HS-27A (cell line): ENCODE data around the gene NTM.
"Not testable (repeated sequence)": the region's sequence is repeated elsewhere in the genome, so short reads cannot be mapped to it uniquely, and the experiment has no call there.

Source experiments
- DNase-seq: peaks from one replicate; pipeline ENCODE4 v3.0.0-alpha.2; 2012; ENCODE audit warnings: low read depth, missing footprints

Gene NTM

DNA sequence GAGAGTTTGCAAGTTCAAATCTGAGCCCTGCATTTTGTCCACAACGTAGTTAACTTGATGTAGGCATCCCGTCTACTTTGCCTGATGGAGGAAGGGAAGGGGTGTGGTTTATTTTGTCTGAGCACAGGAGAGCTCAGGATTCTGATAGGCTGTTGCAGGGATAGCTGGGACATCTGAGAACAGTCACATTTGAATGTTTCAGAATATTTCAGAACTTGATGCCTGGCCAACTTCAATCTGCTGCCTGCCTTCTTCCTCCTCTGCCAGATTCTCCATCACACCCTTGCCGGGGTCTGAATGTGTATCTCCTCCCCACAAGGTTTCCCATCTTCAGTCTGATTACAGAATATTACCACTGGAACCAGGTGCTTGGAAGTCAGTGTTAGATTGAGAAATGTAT is 51.6 kb downstream of the NTM start:
- no peak for DNase-seq

DNA sequence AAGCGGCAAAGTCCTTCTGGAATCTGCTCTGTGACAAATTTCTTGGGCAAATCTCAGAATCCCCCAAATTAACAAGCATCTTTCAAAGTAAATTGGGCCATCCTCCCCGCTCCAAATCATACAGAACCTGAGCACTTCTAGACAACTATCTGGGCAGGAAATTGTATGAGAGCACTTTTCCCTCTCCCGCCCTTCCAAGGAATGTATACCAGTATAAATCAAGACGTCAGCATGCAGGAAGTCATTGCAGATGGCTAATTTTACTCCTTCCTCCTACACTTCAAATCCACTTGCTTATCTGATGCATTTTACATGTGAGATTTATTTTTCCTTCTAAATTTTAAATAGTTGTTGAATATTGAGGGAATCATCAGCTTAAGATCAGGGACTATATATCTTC is 52.1 kb downstream of the NTM start:
- DNase-seq, result no peak

DNA sequence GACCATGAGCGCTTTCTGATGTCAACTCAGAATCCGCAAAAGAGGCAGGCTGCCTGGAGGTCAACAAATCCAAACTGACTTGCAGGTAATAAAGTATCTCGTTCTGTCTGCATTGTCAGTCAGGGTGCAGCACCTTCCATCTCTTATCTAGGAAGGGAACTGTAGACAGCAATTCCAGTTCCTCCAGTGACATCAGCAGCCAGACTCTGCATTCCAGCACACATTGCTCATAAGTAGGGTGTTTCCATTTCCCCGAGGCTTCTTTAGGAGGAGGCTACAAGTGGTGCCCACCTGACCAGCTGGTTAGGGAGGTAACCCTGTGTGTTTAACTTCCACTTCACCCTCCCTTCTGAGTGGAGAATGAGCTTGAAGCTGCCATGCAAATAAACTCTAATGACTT is 53.3 kb downstream of the NTM start:
- DNase-seq, result no peak

DNA sequence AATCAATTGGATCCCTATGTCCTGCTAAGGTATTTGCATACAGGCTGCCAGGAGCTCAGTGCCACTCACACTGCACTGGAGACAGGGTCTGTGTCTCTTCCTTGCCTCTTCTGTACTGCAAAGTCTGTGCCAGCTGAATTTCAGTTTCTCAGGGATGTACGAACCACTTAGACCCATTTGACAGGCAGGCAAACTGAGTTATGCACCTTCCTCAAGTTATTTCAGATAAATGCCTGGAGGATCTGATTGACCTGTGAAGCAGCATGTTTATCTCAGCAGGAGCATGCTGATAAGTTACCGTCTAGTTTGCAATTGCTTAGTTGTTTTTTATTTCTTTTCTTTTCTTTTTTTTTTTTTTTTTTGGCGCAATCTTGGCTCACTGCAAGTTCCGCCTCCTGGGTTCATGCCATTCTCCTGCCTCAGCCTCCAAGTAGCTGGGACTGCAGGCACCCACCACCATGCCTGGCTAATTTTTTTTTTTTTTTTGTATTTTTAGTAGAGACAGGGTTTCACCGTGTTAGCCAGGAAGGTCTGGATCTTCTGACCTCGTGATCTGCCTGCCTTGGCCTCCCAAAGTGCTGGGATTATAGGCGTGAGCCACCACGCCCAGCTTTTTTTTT is 54.0 kb downstream of the NTM start:
- DNase-seq, result not testable (repeated sequence)

DNA sequence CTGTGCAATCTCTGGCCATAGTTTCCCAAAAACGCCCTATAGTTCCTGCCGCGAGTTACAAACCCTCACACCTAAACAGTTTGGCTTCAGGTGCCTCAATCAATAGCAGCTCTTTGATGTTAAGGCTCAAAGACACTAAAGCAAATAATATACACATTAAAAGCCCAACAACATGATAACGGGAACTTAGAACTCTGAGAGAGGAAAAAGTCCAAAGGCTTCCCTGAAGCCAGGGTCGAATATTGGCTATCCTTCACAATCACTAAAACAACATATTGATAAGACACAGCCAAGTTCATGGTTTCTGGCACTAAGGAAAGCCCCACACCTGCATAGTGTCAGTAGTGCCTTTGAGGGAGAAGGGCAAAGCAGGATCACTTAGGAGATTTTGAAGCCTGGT is 54.9 kb downstream of the NTM start:
- DNase-seq, result no peak

DNA sequence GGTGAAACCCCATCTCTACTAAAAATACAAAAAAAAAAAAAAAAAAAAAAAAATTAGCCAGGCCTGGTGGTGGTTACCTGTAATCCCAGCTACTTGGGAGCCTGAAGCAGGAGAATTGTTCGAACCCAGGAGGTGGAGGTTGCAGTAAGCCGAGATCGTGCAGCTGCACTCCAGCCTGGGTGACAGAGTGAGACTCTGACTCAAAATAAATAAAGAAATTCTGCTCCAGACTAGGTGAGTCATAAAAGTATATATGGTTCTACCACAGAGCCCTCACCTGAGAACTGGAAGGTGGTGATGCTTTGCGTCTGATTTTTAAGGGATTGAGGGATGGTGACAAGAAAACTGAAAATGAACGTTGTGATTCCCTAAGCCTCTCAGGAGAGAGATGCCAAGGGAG is 58.4 kb downstream of the NTM start:
- no peak for DNase-seq

DNA sequence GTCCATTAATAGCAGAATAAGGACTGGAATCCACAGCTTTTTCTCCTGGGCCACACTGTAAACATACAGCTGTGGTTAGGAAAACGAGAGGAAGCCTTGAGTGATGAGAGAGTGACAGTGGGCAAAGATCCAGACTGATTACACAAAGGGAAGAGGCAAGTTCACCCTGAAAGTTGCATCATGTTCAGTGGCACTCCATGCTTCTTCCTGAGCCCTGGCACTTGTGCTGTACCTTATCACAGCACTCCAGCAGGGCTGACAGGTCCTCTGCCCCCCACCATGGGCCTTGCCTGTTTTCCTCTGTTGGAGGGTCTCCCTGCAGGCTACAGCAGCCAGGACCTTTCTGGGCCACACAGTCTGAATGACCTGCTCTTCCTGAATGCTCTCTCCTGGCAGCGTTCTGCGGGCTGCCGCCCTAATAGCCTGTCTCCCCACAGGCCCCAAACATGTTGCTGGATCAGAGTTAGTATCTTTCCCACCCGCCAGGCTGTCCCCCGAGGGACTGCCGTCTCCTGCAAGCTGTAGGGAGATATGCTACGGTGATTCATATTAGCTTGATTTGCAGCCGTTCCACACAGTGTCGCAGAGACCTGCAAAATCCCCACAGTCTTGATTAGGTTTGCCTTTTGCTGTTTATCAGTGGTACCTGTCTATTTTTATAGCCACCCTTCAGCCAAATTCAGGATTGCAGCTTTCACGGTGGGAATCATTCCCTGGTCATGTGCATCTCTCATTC is 60.2 kb downstream of the NTM start:
- DNase-seq, result no peak

DNA sequence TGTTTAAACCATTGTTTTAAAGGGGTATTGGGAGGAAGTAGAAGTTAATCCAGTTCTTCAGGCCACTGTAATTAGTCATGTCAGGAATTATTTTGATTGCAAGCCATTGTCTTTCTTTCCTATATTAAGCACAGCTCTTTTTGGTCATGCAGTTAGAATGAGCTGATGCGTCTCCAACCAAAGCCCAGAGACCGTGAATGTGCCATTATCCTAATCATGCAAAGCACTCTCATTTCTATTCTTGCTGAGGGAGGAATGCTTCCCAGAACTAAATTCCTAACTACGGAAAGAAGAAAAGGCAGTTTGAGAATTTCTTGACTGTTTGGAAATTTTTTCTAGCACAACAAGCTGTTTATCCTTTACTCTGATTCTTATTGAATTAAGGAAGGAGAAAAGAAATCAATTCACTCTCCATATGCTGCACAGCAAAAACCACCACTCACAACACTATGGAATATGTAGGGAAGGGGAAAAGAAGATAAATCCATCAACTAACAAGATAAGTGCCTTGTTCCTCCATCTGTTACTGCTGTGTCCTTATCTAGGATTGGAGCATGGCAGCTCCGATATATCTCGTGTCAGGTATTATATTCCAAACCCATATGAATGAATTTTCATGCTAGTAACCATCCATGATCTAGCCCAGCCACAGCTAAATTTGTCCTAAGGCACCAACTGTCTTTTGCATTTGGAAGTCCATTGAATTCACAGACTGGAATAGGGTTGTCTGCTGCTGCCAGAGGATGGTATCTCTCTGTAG is 70.8 kb downstream of the NTM start:
- DNase-seq, result no peak

DNA sequence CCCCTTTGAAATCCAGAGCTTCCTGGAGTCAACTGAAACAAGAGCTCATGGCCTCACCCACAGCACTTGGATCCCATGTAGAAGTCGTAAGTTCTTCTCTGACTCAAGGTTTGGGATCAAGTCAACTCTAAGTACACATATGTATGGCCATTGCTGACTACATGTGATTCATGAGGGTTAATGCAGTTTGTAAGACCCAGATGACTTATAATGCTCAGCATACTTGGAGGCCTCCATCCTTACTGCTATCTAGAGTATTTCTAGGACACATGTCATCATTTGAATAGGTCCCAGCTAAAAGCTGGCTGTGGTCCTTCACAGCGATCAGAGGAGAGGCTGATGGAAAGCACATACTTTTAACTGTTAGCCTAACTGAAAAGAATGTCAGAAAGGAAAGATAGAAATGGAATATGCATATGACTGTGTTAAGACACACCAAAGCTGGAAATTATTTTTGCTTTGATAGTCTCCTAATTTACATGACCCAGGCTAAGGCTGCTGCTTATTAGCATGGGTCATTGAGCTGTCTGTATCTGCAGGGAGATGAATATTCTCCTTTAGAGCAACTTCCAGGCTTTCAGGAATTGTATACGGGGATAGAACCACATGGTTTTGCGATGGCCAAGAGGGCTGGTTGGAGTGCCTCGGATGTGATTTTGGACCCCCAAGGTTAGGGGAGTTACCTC is 76.3 kb downstream of the NTM start:
- no peak for DNase-seq

DNA sequence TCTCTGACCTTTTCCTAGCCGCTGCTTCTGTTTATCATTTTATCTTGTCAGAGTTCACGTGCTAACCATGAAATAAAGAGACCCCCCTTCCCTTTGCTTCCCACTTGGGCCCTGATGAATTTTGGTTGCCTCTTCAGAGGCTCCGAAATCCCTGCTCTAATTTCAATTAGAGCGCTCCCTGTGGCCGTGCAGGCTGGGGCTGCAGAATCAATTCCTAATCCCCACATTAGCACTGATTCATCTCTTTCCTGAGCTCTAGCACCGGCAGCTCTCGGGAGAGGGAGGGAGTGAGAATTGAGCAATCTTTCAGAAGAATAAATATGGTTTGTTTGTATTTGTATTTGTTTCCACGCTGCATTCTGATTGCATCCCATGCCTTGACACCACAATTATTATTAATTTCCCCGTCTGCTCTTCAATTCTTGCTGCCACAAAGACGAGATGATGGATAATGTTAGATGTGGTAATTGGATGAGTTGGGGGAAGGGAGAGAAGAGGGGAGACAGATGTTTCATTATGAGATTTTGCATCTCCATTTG is 76.9 kb downstream of the NTM start:
- DNase-seq, result no peak

DNA sequence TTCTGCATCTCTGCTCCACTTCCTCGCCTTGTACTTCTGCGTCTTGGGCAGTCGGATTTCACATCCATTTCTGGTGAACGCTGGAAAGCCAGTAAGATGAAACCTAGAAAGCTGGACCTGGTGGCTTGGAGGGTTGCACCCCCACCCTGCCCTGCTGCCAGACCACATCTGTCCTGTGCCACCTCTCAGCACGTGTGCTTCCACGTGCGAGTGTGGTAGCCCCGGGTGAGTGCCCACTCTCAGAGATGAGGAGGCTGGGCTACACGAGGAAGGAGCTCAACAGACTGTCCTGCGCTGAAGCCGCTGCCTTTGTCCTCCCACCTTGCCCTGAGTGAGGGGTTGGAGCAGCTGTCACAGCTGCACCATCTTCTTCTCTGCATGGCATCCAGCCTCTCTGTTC is 77.5 kb downstream of the NTM start:
- no peak for DNase-seq

DNA sequence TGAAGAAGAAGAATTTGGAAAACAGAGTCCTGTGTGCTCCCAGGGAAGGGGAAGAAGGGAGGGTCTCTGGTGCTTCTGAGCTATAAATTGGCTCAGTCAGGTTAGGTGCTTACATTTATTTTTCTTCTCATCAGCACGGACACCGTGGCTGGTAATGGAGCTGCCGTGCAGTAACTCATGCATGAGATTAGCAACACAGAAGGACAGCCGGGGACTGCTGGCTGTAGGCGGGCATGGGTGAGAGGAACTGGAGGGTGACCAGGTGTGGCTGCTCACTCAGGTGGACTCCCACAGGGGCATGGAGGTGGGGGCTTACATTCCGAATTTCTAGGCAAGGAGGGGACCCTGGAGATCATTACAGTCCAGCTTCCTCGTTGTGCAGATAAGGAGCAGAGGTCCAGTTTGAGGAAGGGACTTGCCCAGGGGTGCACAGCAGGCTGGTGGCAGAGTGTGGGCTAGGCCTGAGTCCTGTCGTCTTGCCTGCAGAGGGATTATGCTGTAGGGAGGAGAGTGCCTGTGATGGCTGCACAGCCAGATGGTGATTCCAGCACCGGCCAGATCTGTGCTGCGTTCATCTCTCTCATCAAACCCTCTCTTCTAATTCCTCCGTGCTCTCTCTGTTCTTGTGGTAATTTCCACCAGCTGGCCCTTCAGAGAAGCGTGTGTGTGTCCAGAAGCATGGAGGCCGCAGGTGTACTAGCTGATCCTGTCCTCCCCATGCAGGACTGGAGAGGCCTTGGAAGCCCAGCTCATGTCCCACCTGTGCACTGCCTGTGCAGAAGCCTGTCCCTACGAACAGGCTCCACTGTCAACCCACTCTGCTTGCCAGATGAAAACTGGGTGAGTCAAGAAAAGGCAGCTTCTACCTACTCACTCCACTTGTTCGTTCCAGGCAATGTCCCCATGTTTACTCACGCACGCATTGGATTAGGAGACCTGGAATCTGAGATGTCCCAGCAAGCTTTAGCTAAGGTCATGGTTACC is 78.9 kb downstream of the NTM start:
- no peak for DNase-seq

DNA sequence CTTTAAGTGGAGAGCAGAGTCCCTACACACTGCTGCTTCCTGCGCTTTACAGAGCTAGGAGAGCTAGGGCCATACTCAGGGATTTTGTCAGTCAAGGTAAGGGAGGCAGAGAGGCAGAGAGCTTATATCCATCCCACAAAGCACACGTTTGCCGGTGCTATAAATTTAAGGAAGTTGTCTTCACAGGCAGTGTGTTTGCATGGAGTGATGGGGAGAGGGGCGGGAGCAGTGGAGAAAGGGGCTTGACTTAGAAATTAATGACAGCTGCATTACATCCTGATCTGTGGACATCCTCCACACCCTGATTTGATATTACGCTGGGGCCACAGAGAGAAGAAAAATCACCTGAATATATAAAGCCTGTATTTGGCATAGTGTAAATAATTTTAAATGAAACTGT is 84.1 kb downstream of the NTM start:
- no peak for DNase-seq

DNA sequence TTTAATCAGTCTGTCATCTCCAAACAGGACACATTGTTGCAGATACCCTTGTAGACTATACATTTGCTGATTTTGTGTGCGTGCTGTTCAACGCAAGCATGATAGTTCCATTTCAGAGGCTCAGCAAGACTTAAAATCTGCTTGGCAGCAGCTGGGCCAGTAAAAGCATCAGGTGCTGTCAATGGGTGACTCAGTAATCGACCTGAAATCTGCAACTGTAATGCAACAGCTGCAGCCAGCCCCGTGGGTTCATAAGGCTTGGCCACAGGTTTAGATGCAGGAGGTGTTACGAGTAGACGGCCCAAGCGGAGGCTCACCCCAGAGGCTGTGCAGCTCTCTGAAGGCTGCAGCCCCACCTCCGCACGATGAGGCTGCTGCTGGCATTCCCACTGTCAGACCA is 84.6 kb downstream of the NTM start:
- no peak for DNase-seq

DNA sequence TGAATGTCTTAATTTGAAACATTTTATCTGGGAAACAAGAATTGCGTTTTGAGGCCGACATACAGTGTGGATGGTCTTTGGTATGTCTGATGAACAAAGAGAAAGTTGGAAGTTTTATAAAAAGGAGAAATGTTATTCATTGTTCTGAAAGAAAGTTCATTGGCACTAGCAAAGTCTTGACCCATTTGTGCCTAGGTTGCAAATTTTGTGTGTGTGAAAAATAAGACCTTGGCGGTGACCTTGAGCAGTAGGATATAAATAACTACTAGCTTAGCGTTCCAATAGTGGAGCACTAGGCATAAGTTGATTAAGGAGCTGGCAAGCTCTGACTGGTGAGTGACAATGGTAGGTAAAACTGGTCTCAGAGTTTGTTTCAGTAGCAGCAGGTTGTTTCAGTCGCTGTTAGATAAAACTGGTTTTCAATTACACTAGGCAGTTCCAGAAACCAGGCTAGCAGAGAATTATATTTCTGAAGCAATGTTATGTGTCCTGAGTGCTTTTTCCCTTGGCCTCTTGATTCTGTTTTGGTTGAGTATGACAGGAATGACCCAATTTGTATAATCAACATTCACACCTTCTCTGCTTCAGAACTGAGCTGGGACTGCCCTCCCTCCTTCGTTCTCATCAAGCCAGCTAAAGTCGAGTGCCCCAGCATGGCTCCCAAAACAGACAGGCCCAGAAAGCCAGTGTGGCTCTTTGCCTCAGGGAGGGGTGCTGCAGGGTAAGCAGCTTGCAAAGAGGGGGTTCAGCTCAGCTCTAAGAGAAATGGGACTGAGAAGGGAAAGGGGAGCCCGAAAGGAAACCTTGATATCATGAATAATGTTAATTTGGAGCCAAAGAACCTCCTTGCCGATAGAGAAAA is 85.7 kb downstream of the NTM start:
- no peak for DNase-seq

DNA sequence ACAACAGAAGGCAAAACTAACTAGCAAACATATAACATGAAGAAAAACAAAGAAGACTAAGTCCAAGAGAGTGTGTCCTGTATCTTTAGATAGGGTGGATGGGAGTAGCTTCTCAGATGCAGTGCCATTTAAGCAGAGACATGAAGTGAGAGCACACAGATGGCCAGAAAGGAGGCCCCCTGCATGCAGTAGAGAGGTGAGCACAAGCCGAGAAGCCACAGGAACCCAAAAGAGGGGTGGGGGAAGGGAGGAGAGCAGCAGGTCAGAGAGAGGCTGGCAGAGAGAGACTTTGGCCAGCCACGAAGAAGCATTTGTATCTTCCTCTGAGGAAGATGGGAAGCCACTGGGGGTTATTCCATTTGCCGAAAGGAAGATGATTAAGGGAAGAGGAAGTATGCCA is 86.7 kb downstream of the NTM start:
- no peak for DNase-seq

DNA sequence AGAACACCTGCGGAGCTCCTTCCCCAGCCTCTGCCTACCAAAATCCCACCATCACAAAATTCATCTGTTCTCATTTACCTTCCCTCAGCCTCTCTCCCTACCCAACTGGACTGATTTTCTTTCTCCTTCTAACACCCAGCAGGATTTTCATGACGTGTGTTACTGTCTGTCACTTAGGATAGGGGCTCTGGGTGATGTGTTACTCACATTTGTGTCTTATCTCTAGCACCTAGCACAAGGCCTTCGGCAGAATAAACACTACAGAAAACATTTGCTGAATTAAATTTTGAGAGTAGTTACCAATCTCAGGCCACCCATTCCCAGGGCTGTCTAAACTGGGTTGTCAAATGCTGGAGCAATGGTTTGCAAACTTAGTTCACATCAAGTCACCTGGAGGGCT is 88.0 kb downstream of the NTM start:
- no peak for DNase-seq

DNA sequence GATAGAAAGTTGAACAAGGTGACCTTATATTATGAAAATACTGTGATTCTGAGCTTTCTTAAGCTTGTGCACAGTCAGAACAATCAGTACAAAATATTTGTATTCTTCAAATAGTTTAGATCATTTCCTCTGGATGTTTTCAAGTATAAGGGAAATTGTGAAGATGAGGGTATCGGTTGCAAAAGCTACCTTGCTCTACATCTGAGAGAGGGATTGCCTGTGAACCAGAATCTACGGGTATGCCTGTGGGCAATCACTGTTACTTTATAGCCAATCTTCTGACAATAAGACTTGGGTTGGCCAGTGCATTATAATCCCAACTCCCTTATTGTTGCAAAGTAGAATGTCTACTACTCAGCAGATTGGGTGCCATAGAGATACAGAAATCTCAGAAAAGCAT is 90.5 kb downstream of the NTM start:
- no peak for DNase-seq

DNA sequence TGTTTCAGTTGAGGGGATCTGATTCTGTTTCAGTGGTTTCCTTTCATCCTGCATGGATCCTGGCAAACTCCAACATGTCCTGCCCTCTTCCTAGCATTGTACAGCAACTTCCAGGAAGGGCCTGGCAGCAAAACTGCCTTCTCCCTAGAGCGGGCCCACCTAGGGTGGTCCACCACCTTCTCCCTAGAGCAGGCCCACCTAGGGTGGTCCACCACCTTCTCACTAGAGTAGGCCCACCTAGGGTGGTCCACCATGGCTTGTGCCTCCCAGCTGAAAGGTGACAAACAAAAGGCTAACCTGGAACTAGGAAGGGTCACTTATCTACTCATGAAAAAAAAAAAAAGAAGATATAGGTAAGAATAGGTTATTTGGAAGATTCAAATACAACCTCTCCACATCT is 92.2 kb downstream of the NTM start:
- DNase-seq, result no peak

DNA sequence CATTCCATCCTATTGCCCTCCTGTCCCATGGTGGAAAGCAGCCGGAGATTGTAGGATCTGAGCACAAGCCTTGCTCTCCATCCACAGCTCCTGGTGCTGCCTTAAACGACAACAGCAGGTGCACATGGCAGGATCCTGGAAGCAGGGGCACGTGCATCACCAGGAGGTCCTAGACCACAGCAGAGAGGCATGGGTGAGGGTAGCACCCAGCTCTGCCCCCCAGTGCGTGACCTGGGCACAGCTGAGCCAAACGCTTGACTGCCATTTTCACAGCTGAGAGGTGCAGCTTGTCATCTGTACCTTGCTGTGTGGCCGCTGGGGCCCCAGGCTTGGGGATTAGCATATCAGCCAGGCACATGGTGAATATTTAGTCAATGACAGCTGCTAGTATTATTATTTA is 92.7 kb downstream of the NTM start:
- no peak for DNase-seq
